ENCODE results near the gene LRAT. TPM values are rescaled to one million over a fixed set of nuclear protein-coding genes. Genes with fewer than 3 reads are reported as not detected.

The LRAT gene
- total RNA-seq, 2 experiments from 2014 or later = not detected

- POLR2A ChIA-PET = no interaction called here
- CTCF ChIA-PET = no interaction called here
These were observed 13.9 kb downstream of the LRAT start for GRCh38 chr4:154757713-154758112.

- POLR2A ChIA-PET = no interaction called here
- CTCF ChIA-PET = no interaction called here
These were observed 17.1 kb downstream of the LRAT start for GRCh38 chr4:154760895-154761294.

GRCh38 chr4:154778264-154778663 is 34.5 kb downstream of the LRAT start:
- CTCF ChIA-PET = no interaction called here
- POLR2A ChIA-PET = no interaction called here

- CTCF ChIA-PET = no interaction called here
These were observed 35.7 kb downstream of the LRAT start for GRCh38 chr4:154779362-154779947.

GRCh38 chr4:154781126-154781982 is 37.6 kb downstream of the LRAT start, which contains the start of gene RBM46:
Gene RBM46, plus strand, starts transcription at chr4:154781272. Its CDS starts 15,481 bp downstream, at chr4:154796753.
- CTCF ChIA-PET = no interaction called here
- POLR2A ChIA-PET = no interaction called here

More at GRCh38 chr4:154779362-154779947, 35.7 kb downstream of the LRAT start:
- POLR2A ChIA-PET = no interaction called here

GRCh38 chr4:154781983-154782293 is 38.1 kb downstream of the LRAT start:
- ChIA-PET CTCF (no interaction called here), POLR2A (no interaction called here)

Other genes with a start within 250 kb of the LRAT start
- gene PLRG1, start 193.6 kb upstream of the LRAT start, total RNA-seq = 100 to 1,000 TPM; 138 TPM
- gene FGB, start 181.0 kb upstream of the LRAT start, total RNA-seq = not detected
- not detected for gene FGA, start 153.3 kb upstream of the LRAT start, total RNA-seq
- gene FGG, start 131.3 kb upstream of the LRAT start, total RNA-seq = not detected
- gene RBM46, start 37.3 kb downstream of the LRAT start, total RNA-seq = not detected

Data from activated CD8-positive, alpha-beta memory T cell treated with anti-CD3 and anti-CD28 coated beads for 36 hours (primary cell).